Parathyroid adenoma (tissue), 2 donors: ENCODE data around the gene LIPC.

Source experiments
- H2AFZ ChIP-seq: fragments of 300-600 bp; sonication (generic); one replicate; pipeline ENCODE4 v1.7.0; 2017; ENCODE audit warnings: antibody characterized with exemption, mild to moderate bottlenecking
- H3K27ac ChIP-seq: fragments of 300-600 bp; sonication (generic); one replicate; pipeline ENCODE4 v1.7.0; 2017
- H3K27me3 ChIP-seq: fragments of 300-600 bp; sonication (generic); one replicate; pipeline ENCODE4 v1.7.0; 2017; ENCODE audit warnings: low read length; ENCODE audit not compliant: control insufficient read depth, insufficient read depth
- H3K36me3 ChIP-seq: fragments of 300-600 bp; sonication (generic); one replicate; pipeline ENCODE4 v1.7.0; 2017; ENCODE audit warnings: low read length; ENCODE audit not compliant: control insufficient read depth, insufficient read depth
- H3K4me1 ChIP-seq: fragments of 300-600 bp; sonication (generic); one replicate; pipeline ENCODE4 v1.7.0; 2017; ENCODE audit warnings: control low read depth
- H3K4me2 ChIP-seq: fragments of 300-600 bp; sonication (generic); one replicate; pipeline ENCODE4 v1.7.0; 2017; ENCODE audit warnings: low read length
- H3K4me3 ChIP-seq: fragments of 300-600 bp; sonication (generic); one replicate; pipeline ENCODE4 v1.7.0; 2017; ENCODE audit warnings: low read depth, low read length
- H3K79me2 ChIP-seq: fragments of 300-600 bp; sonication (generic); one replicate; pipeline ENCODE4 v1.7.0; 2017; ENCODE audit warnings: control low read depth
- H3K9ac ChIP-seq: fragments of 300-600 bp; sonication (generic); one replicate; pipeline ENCODE4 v1.7.0; 2017; ENCODE audit warnings: mild to moderate bottlenecking
- H3K9me3 ChIP-seq: fragments of 300-600 bp; sonication (generic); one replicate; pipeline ENCODE4 v1.7.0; 2017; ENCODE audit warnings: low read length; ENCODE audit not compliant: control insufficient read depth
- TF ChIP-seq, protein P1 (sequence below): fragments of 300-600 bp; sonication (generic); IDR thresholded peaks from one replicate; pipeline ENCODE4 v1.7.0; 2017; ENCODE audit warnings: antibody characterized with exemption, mild to moderate bottlenecking
- donor health status: primary hyperparathyroidism.

LIPC gene

DNA sequence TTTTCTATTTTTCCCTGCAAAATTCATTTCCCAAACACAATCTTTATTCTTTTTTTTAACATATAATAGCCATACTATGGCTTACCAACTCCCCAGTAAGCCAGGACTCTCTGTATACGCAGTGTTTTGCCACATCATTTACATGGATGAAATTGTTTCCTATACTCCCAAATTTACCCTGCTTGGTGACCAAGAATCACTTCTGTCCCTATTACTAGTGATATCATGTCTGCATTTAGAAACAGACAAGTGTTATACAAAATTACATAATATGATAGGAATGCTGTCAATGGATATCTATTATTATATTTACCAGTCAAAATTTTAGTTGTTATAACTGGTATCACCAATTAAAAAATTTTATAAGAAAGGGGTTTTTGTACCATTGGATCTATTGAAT, 77.8 kb downstream of the LIPC start:
- H3K4me3 ChIP-seq: no peak overlapping the region
- no peak overlapping the region for H3K4me2 ChIP-seq
- no peaks in the 10 kb centered on the region for H3K9me3 ChIP-seq
- TF ChIP-seq, protein P1, sequence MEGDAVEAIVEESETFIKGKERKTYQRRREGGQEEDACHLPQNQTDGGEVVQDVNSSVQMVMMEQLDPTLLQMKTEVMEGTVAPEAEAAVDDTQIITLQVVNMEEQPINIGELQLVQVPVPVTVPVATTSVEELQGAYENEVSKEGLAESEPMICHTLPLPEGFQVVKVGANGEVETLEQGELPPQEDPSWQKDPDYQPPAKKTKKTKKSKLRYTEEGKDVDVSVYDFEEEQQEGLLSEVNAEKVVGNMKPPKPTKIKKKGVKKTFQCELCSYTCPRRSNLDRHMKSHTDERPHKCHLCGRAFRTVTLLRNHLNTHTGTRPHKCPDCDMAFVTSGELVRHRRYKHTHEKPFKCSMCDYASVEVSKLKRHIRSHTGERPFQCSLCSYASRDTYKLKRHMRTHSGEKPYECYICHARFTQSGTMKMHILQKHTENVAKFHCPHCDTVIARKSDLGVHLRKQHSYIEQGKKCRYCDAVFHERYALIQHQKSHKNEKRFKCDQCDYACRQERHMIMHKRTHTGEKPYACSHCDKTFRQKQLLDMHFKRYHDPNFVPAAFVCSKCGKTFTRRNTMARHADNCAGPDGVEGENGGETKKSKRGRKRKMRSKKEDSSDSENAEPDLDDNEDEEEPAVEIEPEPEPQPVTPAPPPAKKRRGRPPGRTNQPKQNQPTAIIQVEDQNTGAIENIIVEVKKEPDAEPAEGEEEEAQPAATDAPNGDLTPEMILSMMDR: no peak
- no peaks in the 10 kb centered on the region for H3K36me3 ChIP-seq
- no peak overlapping the region for H2AFZ ChIP-seq
- no peaks in the 10 kb centered on the region for H3K27me3 ChIP-seq
- no peaks in the 10 kb centered on the region for H3K4me1 ChIP-seq
- no peaks in the 10 kb centered on the region for H3K79me2 ChIP-seq
- no peak overlapping the region for H3K9ac ChIP-seq
- H3K27ac ChIP-seq: no peak overlapping the region

DNA sequence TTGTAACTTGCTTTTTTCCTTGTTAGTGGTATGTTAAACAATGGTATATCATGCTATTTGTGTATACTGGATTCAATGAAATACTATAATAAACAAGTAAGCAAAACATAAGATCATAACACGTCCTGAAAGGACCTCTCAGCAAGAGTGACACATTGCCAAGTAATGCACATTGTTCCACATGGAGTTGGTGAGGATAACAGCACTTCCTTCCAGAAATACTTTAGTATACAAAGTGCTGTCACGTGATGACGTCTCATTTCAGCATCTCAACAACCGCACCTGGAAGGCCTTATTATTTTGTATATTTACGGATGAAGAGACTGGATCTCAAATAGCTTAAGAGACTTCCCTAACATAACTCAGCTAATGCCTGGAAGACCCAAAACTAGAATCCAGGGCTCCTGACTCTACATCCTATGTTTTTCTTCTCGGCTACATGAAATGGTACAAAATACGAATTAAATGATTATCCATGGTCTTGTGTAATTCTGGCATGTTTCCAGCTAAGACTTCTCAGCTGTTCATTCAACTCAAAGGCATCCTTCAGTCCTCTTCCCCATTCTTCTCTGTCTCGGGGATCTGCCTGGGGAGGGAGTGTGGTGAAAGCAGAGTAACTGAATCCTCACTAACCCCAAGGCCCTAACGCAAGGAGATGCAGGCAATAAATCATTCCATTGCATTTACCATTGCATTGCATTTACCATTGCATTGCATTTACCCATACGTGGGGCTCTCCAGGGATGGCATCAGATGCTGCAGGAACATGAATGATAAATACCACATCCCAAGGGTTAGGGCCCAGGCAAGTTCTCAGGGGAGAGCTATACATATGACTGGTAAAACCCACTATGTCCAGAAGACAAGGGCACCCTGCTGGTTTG, 79.2 kb downstream of the LIPC start:
- TF ChIP-seq, protein P1: no peak
- no peaks in the 10 kb centered on the region for H3K36me3 ChIP-seq
- no peak overlapping the region for H3K9ac ChIP-seq
- no peak overlapping the region for H3K27ac ChIP-seq
- no peaks in the 10 kb centered on the region for H3K27me3 ChIP-seq
- no peak overlapping the region for H3K4me2 ChIP-seq
- H3K4me1 ChIP-seq: no peaks in the 10 kb centered on the region
- no peaks in the 10 kb centered on the region for H3K9me3 ChIP-seq
- H3K79me2 ChIP-seq: no peaks in the 10 kb centered on the region
- no peak overlapping the region for H3K4me3 ChIP-seq
- no peak overlapping the region for H2AFZ ChIP-seq

DNA sequence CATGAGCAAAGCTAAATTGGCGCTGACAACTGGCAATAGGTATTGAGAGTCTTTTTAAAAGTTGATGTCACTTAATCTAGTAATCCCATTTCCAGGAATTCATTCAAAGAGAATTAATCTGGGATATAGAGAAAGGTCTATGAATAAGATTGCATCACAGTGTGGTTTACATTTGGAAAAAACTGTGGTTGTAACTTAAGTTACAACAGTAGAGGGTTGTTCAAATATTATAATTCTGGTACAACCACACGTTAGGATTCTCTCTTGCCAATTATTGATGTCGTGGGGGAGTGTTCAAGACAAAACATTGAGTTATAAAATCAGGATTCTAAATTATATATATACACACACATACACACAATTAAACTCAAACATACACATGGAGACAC, 79.8 kb downstream of the LIPC start:
- Histone ChIP-seq H3K36me3 (no peaks in the 10 kb centered on the region), H3K9me3 (no peaks in the 10 kb centered on the region), H3K4me1 (no peaks in the 10 kb centered on the region), H3K4me2 (no peak overlapping the region), H3K9ac (no peak overlapping the region), H3K79me2 (no peaks in the 10 kb centered on the region), H3K4me3 (no peak overlapping the region), H2AFZ (no peak overlapping the region), H3K27ac (no peak overlapping the region), H3K27me3 (no peaks in the 10 kb centered on the region)
- TF ChIP-seq, protein P1: no peak

DNA sequence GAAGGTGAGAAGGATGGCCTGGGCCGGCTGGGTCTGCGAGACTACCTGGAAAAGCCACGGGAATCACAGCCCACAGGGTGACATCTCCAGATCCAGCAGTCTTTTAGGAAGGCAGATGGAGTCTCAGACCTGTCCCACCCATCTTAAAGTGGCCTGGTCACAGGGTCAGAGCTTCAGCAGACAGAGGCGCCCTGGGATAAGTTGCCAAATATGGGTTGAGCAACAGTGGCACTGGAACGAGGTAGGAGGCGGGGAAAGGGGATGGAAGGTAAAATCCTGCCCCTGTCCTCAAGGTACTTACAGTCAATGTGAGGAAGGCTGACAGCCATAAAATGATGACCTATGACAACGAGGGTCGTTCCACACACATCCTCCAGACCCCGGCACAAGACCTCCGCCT, 80.7 kb downstream of the LIPC start:
- no peak overlapping the region for H3K4me3 ChIP-seq
- H3K4me1 ChIP-seq: no peaks in the 10 kb centered on the region
- H3K36me3 ChIP-seq: no peaks in the 10 kb centered on the region
- no peaks in the 10 kb centered on the region for H3K79me2 ChIP-seq
- no peaks in the 10 kb centered on the region for H3K9me3 ChIP-seq
- H2AFZ ChIP-seq: no peak overlapping the region
- no peaks in the 10 kb centered on the region for H3K27me3 ChIP-seq
- no peak overlapping the region for H3K4me2 ChIP-seq
- no peak overlapping the region for H3K27ac ChIP-seq
- H3K9ac ChIP-seq: no peak overlapping the region
- TF ChIP-seq, protein P1: no peak

DNA sequence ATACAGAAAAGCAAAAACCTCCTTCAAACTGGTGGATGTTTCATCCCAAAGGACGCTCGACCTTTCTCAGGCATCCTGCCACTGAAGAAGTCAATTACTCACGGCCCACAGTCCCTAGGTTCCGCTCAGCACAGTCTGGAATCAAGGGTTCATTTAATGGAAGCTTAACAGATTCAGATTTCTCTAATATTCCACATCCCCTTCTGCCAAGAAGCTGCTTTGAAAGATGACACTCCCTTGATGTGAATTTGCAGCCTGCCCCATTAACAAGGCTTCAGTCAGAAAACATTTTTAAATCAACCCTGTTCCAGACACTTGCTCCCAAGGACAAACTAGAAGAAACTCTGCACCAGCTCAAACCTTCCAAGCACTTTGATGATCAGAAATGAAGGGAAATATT, 81.2 kb downstream of the LIPC start:
- H2AFZ ChIP-seq: no peak overlapping the region
- H3K36me3 ChIP-seq: no peaks in the 10 kb centered on the region
- no peaks in the 10 kb centered on the region for H3K9me3 ChIP-seq
- no peak overlapping the region for H3K4me2 ChIP-seq
- H3K9ac ChIP-seq: no peak overlapping the region
- no peak overlapping the region for H3K27ac ChIP-seq
- no peak overlapping the region for H3K4me3 ChIP-seq
- no peaks in the 10 kb centered on the region for H3K4me1 ChIP-seq
- no peaks in the 10 kb centered on the region for H3K27me3 ChIP-seq
- H3K79me2 ChIP-seq: no peaks in the 10 kb centered on the region
- TF ChIP-seq, protein P1: no peak
